GM12875 (cell line): ENCODE measurements around the gene VCL.

Experiments
- H3K4me3 ChIP-seq: one replicate; pipeline ENCODE4 v1.5.1; 2011; ENCODE audit warnings: low read depth, low read length, control low read depth
- CTCF ChIP-seq: IDR thresholded peaks from 2 replicates; pipeline ENCODE4 v1.5.1; 2011; ENCODE audit warnings: low read depth, mild to moderate bottlenecking, control low read depth, inconsistent platforms, low read length, moderate library complexity, borderline replicate concordance; ENCODE audit not compliant: insufficient read depth

VCL gene

GRCh38 chr10:74047304-74047703 lies 49.4 kb downstream of the VCL start:
- no peak for TF ChIP-seq CTCF
- H3K4me3 ChIP-seq, result no peak overlapping the region

- H3K4me3 ChIP-seq, result no peak overlapping the region
- TF ChIP-seq CTCF, result no peak
Measured at GRCh38 chr10:74047871-74048270, 50.0 kb downstream of the VCL start.

GRCh38 chr10:74048433-74048832 lies 50.5 kb downstream of the VCL start:
- TF ChIP-seq CTCF, result no peak
- H3K4me3 ChIP-seq, result no peak overlapping the region

- H3K4me3 ChIP-seq, result no peak overlapping the region
- TF ChIP-seq CTCF, result no peak
Measured at GRCh38 chr10:74049955-74050354, 52.0 kb downstream of the VCL start.

- no peak overlapping the region for H3K4me3 ChIP-seq
- TF ChIP-seq CTCF, result no peak
Measured at GRCh38 chr10:74050653-74051052, 52.7 kb downstream of the VCL start.

- no peak overlapping the region for H3K4me3 ChIP-seq
- no peak for TF ChIP-seq CTCF
Measured at GRCh38 chr10:74051736-74052342, 53.9 kb downstream of the VCL start.

GRCh38 chr10:74052994-74053393 lies 55.1 kb downstream of the VCL start:
- TF ChIP-seq CTCF, result no peak
- no peak overlapping the region for H3K4me3 ChIP-seq
